HG03175 (cell line): Measurements from ENCODE around the gene TAT.
A peak's percentile ranks its signal among the peaks of the same experiment; 100 is the strongest.
"Not testable (repeated sequence)": the region's sequence is repeated elsewhere in the genome, so short reads cannot be mapped to it uniquely, and the experiment has no call there.

Experiments
- ATAC-seq: cut with Tn5 transposase; IDR thresholded peaks from one replicate; pipeline ENCODE4 v1.9.1; 2021; ENCODE audit warnings: mild to moderate bottlenecking, moderate library complexity; ENCODE audit not compliant: unreplicated experiment

TAT gene

DNA sequence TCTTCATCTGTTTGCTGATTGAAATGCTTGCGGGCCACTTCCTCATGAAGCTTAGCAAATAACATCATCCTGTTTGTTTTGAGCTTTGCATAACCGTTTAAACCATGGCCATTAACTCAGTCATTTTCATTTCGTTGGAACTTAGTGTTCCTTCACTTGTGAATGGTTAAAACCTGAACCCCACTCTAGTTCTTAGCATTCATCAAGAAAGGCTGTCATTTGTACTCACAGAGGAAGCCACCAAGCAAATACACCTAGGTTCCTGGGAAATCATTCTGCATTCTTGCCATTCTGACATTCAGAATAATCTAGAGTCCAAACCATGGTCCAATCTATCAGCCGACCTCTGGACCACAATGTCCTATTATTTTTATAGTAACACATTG lies 8.4 kb upstream of the TAT start:
- no peak for ATAC-seq

DNA sequence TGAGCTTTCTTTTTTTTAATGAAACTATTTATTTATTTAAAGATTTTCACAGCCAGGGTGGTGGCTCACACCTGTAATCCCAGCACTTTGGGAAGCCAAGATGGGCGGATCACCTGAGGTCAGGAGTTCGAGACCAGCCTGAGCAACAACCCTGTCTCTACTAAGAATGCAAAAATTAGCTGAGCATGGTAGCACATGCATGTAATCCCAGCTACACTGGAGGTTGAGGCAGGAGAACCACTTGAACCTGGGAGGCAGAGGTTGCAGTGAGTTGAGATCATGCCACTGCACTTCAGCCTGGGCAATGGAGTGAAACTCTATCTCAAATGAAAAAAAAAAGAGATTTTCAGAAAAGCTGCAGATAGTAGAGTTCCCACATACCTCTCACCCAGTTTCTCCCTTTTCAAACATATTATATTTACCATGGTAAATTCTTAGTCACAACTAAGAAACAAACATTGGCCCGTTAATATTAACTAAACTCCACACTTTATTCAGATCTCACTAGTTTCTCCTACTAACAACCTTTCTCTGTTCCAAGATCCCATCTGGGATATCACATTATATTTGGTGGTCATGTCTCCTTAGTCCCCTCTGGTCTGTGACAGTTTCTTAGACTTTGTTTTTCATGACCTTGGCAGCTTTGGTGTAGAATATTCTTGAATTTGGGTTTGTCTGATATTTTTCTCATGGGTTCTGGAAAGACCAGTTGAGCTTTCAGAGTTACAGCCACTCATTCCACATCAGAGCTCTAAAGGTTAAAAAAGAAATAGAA lies 7.8 kb upstream of the TAT start:
- ATAC-seq = no peak

DNA sequence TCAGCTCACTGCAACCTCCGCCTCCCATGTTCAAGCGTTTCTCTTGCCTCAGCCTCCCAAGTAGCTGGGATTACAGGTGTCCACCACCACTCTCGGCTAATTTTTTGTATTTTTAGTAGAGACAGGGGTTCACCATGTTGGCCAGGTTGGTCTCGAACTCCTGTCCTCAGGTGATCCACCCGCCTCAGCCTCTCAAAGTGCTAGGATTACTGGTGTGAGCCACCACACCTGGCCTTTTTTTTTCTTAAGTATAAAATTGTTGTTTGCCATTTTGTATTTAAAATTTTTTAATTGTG lies 5.6 kb upstream of the TAT start:
- ATAC-seq = not testable (repeated sequence)

DNA sequence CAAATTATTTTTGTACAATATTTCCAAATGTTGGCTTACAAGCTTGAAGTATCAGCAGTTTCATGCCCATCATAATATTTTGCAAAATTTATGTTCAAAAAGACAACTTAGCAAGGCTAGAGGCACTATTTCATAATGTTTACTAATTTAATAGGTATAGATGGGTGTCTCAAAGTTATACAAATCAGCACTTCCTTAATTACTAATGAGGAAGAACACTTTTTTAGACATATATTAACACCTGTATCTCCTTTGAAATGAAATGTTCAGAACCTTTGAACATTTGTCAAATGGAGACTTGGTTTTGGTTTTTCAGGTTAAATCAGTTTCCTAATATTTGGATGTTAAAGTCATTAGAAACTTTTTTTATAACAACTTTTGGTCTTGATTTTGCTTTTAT lies 2.2 kb downstream of the TAT start:
- ATAC-seq = no peak

DNA sequence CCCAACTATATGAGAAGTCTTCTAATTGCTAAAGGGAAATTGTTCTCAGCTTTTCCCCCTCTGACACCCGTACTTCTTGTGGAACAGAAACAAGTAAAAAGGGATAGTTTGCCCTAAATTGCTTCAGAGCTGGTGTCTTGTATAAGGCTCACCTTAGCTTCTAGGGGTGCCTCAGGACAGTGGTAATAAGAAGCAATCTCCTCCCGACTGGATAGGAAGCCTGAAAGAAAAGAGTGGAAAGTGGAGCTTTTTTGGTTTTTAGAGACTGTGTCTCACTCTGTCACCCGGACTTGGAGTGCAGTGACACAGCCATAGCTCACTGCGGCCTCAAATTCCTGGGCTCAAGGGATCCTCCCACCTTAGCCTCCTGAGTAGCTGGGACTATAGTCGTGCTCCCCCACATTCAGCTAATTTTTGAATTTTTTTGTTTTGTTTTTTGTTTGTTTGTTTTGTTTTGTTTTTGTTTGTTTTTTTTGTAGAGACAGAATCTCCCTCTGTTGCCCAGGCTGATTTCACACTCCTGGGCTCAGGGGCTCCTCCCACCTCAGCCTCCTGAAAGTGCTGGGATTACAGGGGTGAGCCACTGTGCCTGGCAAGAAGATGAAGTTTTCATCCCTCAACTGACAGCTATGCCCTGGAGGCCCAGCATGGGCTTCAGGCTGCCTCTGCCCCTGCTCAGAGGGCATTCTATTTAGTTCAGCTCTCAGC lies 3.4 kb downstream of the TAT start:
- no peak for ATAC-seq

DNA sequence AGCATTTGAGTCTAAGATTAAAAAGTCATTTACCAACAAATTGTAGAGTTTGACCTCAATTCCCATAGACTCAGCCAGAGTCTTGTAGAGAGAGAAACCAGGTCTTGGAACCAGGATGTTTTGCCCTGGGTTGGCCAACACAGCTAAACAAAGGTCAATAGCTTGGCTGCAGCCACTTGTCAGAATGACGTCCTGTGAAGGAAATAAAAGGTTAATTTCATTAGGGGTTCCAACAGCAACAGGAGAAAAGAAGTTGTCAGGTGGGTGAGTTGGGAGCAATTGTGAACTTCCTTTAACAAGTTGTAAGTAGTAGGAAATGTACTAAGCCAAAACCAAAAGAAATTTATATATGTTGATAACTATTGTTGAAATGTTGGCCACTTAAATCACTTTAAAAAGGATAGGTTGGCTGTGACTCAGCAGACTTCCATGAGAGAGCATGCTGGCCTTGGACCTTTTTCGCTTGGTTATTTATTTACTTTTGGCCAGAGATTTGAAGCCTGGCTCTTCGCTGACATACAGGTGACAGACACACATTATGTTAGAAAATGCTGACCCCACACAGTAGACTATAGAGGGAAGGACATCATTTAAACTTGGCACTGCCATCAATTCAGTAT lies 4.3 kb downstream of the TAT start:
- no peak for ATAC-seq

DNA sequence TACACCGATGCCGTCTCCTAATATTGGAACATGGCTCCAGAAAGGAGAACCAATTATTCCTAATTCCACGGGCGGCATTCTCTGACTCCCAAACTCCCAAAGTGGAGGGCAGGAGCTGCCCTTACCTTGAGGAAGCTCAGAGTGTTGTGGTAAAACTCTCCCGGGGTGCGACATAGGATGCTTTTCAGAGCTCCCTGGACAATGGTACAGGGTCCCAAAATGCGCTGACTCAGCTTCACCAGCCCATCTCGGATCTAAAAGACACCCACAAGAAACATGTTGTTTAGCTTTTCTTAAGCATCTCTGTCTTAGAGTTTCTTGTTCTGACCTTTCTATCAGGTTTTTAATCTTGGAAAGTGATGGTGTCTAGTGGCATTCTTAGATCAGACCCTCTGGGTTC lies 6.7 kb downstream of the TAT start:
- no peak for ATAC-seq

DNA sequence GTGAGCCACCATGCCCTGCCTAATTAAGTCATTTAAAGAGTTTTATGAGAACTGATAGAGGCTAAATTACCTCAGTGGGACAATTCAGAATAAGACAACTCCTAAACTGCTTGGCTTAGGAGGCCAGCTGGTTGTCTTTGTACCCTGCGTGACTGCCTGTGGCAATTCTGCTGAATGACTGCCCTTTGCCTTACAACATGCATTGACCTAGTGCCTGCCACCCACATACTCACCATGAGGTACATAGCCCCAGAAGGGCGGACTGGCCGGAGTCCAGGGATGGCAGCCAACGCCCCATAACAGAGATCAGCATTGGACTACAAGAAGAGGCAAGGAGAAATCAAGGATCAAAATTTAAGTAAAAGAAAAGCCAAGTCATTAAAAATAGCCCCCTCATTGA lies 7.3 kb downstream of the TAT start:
- ATAC-seq = no peak

DNA sequence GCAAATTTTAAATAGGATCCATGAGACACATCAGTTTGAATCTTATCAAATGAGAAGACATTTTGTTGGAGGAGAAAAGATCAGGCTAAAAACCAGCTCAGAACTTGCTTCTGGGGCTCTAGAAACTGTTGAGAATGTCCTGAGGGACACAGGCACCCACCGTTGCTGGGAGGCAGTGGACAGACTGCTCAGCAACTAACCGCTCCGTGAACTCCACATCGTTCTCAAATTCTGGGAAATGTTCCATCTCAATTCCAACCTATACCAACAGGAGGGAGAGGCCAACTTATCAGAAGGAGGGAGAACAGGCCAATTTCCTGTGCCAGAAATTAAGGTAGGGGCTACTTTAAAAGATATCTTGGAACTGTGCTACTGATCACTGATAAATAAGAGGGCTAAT lies 8.3 kb downstream of the TAT start:
- no peak for ATAC-seq

DNA sequence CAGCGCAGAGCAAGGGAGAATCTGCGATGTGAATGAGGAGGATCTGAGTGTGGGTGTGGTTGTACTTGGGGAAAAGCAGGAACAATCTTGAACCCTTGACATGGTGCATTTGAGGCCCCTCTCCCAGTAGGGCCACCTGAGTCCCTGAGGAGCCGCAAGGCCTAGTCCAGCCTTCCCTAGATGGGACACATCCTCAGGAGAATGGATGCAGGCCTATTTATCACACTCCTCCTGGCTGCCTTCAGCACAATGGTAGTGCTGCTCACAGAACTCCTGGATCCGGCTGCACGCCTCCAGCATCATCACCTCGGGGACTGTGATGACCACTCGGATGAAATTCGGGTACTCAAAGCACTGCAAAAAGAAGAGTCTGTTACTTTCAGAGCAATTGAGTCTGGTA lies 9.0 kb downstream of the TAT start:
- ATAC-seq = no peak

DNA sequence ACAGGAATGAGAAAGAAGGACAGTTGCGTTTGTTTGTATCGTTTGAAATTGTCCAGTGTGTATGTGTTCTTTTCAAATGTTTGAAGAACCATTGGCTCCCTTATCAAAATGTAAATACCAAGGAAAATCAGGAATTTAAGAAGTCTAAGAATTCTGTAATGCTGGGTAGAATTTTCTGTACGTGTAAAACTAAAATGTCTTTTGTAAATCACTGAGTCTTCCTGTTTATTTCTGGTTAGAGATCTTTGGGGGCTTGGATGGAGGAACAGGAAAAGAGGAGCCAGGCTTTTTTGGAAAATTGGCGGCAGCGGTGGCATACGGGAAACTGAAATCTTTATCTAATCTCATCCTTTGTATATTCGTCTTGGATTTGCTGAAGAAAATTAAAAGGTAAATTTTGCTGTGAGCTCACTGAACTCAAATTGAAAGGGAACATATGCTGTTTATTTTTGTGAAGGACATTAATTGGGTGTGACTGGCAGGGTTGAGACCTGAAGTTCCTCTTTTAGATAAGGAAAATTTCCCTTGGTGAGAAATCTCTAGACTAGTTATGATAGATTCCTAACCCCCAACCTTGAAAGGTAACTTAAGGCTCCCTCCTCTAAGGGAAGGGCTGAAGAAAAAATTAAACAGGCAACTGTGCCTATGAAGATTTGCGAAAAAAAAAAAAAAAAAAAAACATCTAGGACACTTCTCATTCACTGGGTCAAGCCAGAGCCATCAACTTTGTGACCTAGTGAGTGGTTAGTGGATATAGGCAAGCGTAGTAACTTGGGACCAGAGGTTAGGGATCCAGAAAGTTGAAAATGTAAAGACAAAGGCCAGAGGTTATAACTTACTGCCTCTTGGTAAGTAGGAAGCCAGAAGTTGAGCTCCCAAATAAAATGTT lies 10.8 kb downstream of the TAT start:
- ATAC-seq = no peak

DNA sequence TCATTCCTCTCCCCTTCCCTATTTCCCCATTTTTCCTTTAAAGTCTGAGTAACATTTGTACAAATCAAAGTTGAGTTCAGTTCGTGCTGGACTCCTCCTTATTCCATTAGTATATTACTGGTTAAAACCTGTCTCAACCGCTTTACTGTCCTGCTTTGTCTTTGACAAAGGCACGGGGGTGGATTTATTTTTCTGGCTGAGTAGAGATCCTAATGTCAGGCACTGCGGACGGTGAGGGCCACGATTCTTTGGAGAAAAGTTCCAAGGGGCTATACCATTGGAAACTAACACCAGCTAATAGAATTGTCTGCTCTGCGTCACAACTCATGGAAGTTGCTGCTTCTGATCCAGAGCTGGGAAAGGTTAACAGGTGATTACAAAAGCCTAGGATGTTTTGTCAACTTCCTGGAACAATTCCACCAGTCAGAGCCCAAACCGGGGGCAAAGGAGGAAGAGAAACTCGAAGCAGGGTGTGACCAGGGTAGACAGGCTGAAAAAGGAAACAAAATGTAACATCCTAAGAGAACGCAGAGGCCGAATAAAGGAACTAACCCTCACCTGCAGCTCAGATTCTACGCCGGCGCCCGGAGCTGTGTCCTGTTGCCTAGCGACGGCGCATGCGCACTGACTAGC lies 12.4 kb downstream of the TAT start:
- ATAC-seq = peak; percentile 90

DNA sequence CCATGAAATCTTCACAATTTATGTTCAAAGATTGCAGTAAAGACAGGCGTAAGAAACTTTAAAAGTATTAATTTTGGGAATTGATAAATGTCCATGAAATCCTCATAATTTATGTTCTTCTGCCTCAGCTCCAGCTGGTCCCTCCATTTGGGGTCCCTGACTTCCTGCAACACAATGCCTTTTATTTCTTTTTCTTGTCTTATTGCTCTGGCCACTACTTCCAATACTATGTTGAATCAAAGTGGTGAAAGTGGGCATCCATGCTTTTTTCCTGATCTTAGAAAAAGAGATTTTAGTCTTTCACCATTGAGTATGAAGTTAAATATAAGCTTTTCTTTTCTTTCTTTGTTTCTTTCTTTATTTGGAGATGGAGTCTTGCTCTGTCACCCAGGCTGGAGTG lies 14.3 kb downstream of the TAT start:
- ATAC-seq = no peak

DNA sequence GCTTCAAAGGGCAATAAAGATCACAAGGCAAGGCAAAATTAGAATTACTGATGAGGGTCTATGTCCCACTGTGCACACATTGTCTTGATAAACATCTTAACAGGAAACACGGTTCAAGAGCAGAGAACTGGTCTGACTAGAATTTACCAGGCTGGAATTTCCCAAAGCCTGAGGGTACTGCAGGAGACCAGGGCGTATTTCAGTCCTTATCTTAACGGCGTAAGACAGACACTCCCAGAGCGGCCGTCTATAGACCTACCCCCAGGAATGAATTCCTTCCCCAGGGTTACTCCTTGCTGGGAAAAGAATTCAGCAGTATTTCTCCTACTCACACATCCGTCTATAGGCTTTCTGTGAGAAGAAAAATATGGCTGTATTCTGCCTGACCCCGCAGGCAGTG lies 15.0 kb downstream of the TAT start:
- ATAC-seq = not testable (repeated sequence)

DNA sequence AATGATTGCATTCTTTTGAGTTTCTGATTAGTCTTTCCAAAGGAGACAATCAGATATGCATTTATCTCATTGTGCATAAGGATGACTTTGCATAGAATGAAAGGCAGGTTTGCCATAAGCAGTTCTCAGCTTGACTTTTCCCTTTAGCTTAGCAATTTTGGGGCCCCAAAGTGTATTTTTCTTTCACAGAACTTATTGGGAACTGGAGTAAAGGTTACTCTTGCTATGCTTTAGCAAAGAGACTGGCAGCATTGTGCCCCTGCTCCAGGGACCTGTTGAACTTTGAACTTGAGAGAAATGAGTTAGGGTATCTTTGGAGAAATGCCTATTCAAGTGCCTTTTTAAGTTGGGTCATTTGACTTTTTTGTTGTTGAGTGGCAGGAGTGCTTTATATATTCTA lies 17.0 kb downstream of the TAT start:
- no peak for ATAC-seq

DNA sequence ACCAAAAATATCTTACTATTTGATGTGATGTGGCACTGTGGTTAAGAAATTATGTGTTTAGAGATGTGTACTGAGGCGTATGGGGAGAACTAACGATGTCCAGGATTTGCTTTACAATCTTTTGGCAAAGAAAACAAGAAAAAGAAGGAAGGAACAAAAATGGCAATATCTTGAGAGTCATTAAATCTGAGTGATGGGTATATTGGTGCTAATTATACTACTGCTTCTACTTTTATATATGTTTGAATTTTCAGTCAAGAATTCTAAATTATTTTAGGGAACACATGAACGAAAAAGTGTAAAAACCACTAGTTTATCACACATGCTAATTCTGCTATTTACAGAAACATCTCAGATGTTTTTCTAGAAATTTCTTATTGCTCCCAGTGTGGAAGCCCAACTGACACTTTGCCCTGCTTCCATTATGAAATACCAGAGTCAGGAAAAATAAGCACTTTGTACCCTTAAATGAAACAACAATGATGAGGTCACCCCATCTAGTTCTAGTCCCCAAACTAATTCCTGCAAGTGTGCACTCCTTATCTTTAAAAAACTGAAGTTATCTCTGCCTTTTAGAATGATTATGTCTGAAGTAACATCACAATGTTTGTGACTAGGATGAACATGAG lies 18.8 kb downstream of the TAT start:
- no peak for ATAC-seq

DNA sequence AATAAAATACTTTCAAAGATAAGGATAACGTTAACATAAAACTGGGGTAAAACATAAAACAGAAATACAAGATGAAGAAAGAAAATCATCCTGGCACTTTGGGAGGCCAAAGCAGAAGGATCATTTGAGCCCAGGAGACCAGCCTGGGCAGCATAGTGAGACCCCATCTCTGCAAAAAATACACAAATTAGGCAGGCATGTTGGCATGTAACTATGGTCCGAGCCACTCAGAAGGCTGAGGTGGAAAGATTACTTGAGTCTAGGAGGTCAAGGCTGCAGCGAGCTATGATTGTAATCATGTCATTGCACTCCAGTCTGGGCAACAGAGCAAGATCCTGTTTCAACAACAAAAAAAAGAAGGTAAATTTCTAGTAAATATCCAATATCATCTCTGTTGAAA lies 19.6 kb downstream of the TAT start:
- no peak for ATAC-seq

DNA sequence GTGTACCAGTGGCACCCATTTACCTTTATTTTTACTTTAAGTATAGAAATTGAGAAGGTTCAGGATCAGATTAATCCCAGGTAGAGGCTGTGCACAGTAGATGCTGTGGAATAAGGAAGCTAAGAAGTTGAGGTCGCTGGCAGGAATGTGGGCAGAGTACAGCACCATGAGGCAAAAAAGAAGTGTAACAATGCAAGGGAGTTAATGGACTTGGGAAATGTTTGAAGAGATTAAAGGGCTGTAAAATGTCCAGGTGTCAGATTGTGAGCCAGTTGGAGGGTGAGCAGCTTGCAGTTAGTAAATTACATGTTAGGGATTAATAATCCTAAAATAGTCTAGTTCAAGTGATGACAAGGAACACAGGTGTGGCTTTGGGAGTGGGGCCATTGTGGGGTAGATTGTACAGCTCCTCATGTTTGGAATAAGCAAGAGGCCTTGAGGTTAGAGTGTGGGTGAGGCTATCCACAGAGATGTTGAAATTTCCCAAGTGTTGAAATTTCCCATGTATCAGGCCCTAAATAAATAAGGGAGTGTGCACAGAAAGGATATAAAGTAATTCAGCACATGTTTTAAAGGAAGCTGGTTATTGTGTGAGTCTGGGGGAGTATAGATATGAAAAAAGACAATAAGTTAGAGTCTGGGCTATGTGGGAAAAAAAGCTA lies 21.5 kb downstream of the TAT start:
- ATAC-seq = no peak

DNA sequence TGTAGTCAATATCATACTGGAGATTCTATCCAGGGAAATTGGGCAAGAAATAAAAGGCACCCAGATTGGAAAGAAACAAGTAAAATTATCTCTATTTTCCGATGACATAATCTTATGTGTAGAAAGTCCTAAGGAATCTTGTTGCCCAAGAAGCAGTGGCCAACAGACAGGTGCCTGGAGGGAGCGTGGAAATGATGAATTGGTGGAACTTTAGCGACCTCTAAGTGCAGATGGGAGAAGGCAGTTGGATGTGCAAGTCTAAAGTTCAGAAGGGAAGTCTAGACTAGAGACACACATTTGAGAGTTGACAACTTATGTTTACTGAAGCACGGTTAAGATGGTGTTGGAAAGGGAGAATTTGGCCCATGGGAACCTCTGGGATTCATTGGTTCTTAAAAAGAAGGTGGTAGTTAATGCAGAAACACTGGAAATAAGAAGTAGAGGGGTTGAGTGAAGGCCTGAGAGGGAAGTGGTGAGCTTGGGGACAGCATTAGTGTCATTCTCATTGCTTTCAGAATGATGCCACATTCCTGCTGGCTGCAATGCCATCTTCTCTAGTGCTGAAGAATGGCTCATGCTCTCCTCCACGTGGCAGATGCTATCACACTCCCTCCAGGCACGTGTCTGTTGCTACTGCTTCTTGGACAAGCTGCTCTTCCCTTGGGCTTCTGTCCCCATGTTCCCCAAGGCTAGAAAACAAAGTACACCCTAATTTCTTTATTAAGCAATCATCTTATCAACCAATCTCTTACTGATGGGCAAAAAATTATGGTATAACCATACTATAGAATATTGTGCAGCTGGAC lies 24.0 kb downstream of the TAT start:
- ATAC-seq = no peak
